Measurements from ENCODE around the gene AVEN. TPM values are rescaled to one million over a fixed set of nuclear protein-coding genes. Genes with fewer than 3 reads are reported as not detected.

The AVEN gene
- total and polyA plus RNA-seq, 2 experiments from 2014 or later = 7.7 to 10.3 TPM

- H3K4me1 ChIP-seq (ENCODE audit: insufficient read depth) = no peaks in the 10 kb centered on the region
- no peak overlapping the region for H2AFZ ChIP-seq
- Mint-ChIP-seq H3K27me3 (ENCODE audit: insufficient read depth, low read depth, poor library complexity) (peaks cover 1% of the 10 kb centered on the region), H3K27ac (no peak overlapping the region), H3K4me3 (no peak overlapping the region), H3K4me1 (no peaks in the 10 kb centered on the region), H3K9me3 (no peaks in the 10 kb centered on the region; the same call in 2 of the 3 replicates), H3K36me3 (ENCODE audit: low read depth) (no peaks in the 10 kb centered on the region)
- TF ChIP-seq POLR2AphosphoS5 (IDR thresholded peaks at IDR 0.05; ENCODE audit: low read depth) (no peak), EZH2phosphoT487 (IDR thresholded peaks at IDR 0.05; ENCODE audit: unreplicated experiment) (no peak), ETS1 (IDR thresholded peaks at IDR 0.05) (no peak), REST (IDR thresholded peaks at IDR 0.05; ENCODE audit: unreplicated experiment) (no peak), STAT1 (IDR thresholded peaks at IDR 0.05; ENCODE audit: unreplicated experiment) (no peak)
- H3K27me3 ChIP-seq (ENCODE audit: insufficient read depth) = no peaks in the 10 kb centered on the region
- H3K27ac ChIP-seq (ENCODE audit: low read depth) = no peak overlapping the region
- no peaks in the 10 kb centered on the region for H3K79me2 ChIP-seq (replicated peaks; ENCODE audit: insufficient read depth)
- no peaks in the 10 kb centered on the region for H3K9me2 ChIP-seq (ENCODE audit: insufficient read depth)
- no peak overlapping the region for H3K4me3 ChIP-seq
- no peak overlapping the region for H3K4me2 ChIP-seq
- no peaks in the 10 kb centered on the region for H3F3A ChIP-seq (replicated peaks; ENCODE audit: low read depth)
- no peaks in the 10 kb centered on the region for H3K36me3 ChIP-seq (ENCODE audit: insufficient read depth)
- no peaks in the 10 kb centered on the region for H4K20me1 ChIP-seq (replicated peaks; ENCODE audit: insufficient read depth)
- ATAC-seq (no peak), DNase-seq (ENCODE audit: low spot score) (no peak)
These were observed 106.3 kb downstream of the AVEN start for GRCh38 chr15:33932734-33933133.

- Mint-ChIP-seq H3K4me3 (no peak overlapping the region), H3K4me1 (no peaks in the 10 kb centered on the region), H3K9me3 (peaks cover 9% of the 10 kb centered on the region), H3K27me3 (ENCODE audit: insufficient read depth, low read depth, poor library complexity) (no peaks in the 10 kb centered on the region), H3K27ac (no peak overlapping the region; the same call in 1 of the 2 replicates), H3K36me3 (ENCODE audit: low read depth) (peaks cover 3% of the 10 kb centered on the region; the same call in 2 of the 3 replicates)
- Histone ChIP-seq H3K4me3 (no peak overlapping the region), H2AFZ (no peak overlapping the region), H3K79me2 (replicated peaks; ENCODE audit: insufficient read depth) (no peaks in the 10 kb centered on the region), H3K4me1 (ENCODE audit: insufficient read depth) (no peaks in the 10 kb centered on the region), H3K27me3 (ENCODE audit: insufficient read depth) (no peaks in the 10 kb centered on the region), H3F3A (replicated peaks; ENCODE audit: low read depth) (no peaks in the 10 kb centered on the region), H4K20me1 (replicated peaks; ENCODE audit: insufficient read depth) (no peaks in the 10 kb centered on the region), H3K4me2 (no peak overlapping the region), H3K36me3 (ENCODE audit: insufficient read depth) (no peaks in the 10 kb centered on the region), H3K27ac (ENCODE audit: low read depth) (no peak overlapping the region), H3K9me2 (ENCODE audit: insufficient read depth) (no peaks in the 10 kb centered on the region)
- DNase-seq (ENCODE audit: low spot score) (no peak), ATAC-seq (no peak)
- no peak for TF ChIP-seq ETS1 (IDR thresholded peaks at IDR 0.05)
- TF ChIP-seq EZH2phosphoT487 (IDR thresholded peaks at IDR 0.05; ENCODE audit: unreplicated experiment) = no peak
- TF ChIP-seq JUNB (IDR thresholded peaks at IDR 0.05; ENCODE audit: unreplicated experiment) = no peak
- TF ChIP-seq REST (IDR thresholded peaks at IDR 0.05; ENCODE audit: unreplicated experiment) = no peak
- no peak for TF ChIP-seq POLR2AphosphoS5 (IDR thresholded peaks at IDR 0.05; ENCODE audit: low read depth)
- TF ChIP-seq ZNF331 (CRISPR knock-in tag; IDR thresholded peaks at IDR 0.05; ENCODE audit: low read depth) = no peak
- TF ChIP-seq NANOG (IDR thresholded peaks at IDR 0.05; ENCODE audit: borderline replicate concordance) = no peak
- TF ChIP-seq STAT1 (IDR thresholded peaks at IDR 0.05; ENCODE audit: unreplicated experiment) = no peak
- no peak for TF ChIP-seq CTCF (conservative IDR thresholded peaks at IDR 0.05; ENCODE audit: low read depth in 2 of 2)
- TF ChIP-seq CREB1 (CRISPR knock-in tag; IDR thresholded peaks at IDR 0.05; ENCODE audit: low read depth) = no peak
These were observed 112.7 kb downstream of the AVEN start for GRCh38 chr15:33926260-33926659.

All from GM23338 (cell line).